HepG2 (cell line): ENCODE measurements around the gene TCAIM. TPM values are rescaled to one million over a fixed set of nuclear protein-coding genes. Genes with fewer than 3 reads are reported as not detected.

Source experiments
- AGO1 ChIP-seq: fragments of 200-400 bp; formaldehyde crosslinking; IDR thresholded peaks from 2 replicates; pipeline ENCODE4 v1.6.1; 2017; ENCODE audit warnings: mild to moderate bottlenecking, low read depth, low read length, moderate library complexity; ENCODE audit not compliant: poor library complexity, severe bottlenecking
- BATF2 ChIP-seq: sonication (generic); formaldehyde crosslinking; IDR thresholded peaks from 2 replicates; pipeline ENCODE4 v1.8.0; 2022; ENCODE audit warnings: mild to moderate bottlenecking, missing genetic modification reagents, moderate library complexity
- BRCA1 ChIP-seq: sonication (generic); formaldehyde crosslinking; IDR thresholded peaks from 2 replicates; pipeline ENCODE4 v1.4.0; 2020; ENCODE audit warnings: missing genetic modification reagents
- CBX5 ChIP-seq: sonication (generic); formaldehyde crosslinking; IDR thresholded peaks from 2 replicates; pipeline ENCODE4 v1.4.0; 2020; ENCODE audit warnings: missing genetic modification reagents, borderline replicate concordance
- DMAP1 ChIP-seq: IDR thresholded peaks from 2 replicates; pipeline ENCODE4 v1.6.1; 2016
- IRX3 ChIP-seq: sonication (generic); formaldehyde crosslinking; IDR thresholded peaks from 2 replicates; pipeline ENCODE4 v1.8.1; 2023; ENCODE audit warnings: mild to moderate bottlenecking, low read depth, missing genetic modification reagents, borderline replicate concordance
- KLF15 ChIP-seq: sonication (generic); formaldehyde crosslinking; IDR thresholded peaks from 2 replicates; pipeline ENCODE4 v1.8.1; 2023; ENCODE audit warnings: borderline replicate concordance, mild to moderate bottlenecking, inconsistent platforms, missing genetic modification reagents, mixed read lengths
- MAFF ChIP-seq: IDR thresholded peaks from 2 replicates; pipeline ENCODE4 v1.6.1; 2011; ENCODE audit warnings: low read depth, low read length, improper control_type of control experiment
- NFATC3 ChIP-seq: sonication (generic); formaldehyde crosslinking; IDR thresholded peaks from 2 replicates; pipeline ENCODE4 v1.5.1; 2020; ENCODE audit warnings: mild to moderate bottlenecking, missing genetic modification reagents
- NFKBIZ ChIP-seq: IDR thresholded peaks from 2 replicates; pipeline ENCODE4 v1.6.1; 2018; ENCODE audit warnings: missing genetic modification reagents, missing compliant biosample characterization
- NFYC ChIP-seq: IDR thresholded peaks from 2 replicates; pipeline ENCODE4 v1.6.1; 2016; ENCODE audit warnings: missing genetic modification reagents, missing compliant biosample characterization
- PITX1 ChIP-seq: sonication (generic); formaldehyde crosslinking; IDR thresholded peaks from 2 replicates; pipeline ENCODE4 v1.5.1; 2020; ENCODE audit warnings: mild to moderate bottlenecking, missing genetic modification reagents
- RXRB ChIP-seq: IDR thresholded peaks from 2 replicates; pipeline ENCODE4 v1.6.1; 2016; ENCODE audit warnings: borderline replicate concordance, missing genetic modification reagents, missing compliant biosample characterization
- TCF7L2 ChIP-seq: IDR thresholded peaks from 2 replicates; pipeline ENCODE4 v1.6.1; 2011; ENCODE audit warnings: mild to moderate bottlenecking, low read depth, low read length, moderate library complexity
- TOPORS ChIP-seq: sonication (generic); formaldehyde crosslinking; IDR thresholded peaks from 2 replicates; pipeline ENCODE4 v1.8.0; 2023; ENCODE audit warnings: mild to moderate bottlenecking, missing genetic modification reagents
- ZBTB25 ChIP-seq: IDR thresholded peaks from 2 replicates; pipeline ENCODE4 v1.6.1; 2018; ENCODE audit warnings: missing genetic modification reagents
- ZFP82 ChIP-seq: sonication (generic); formaldehyde crosslinking; IDR thresholded peaks from 2 replicates; pipeline ENCODE4 v1.5.1; 2020; ENCODE audit warnings: mild to moderate bottlenecking, missing genetic modification reagents, borderline replicate concordance
- ZNF275 ChIP-seq: sonication (generic); formaldehyde crosslinking; IDR thresholded peaks from 2 replicates; pipeline ENCODE4 v1.8.0; 2022; ENCODE audit warnings: missing genetic modification reagents, mild to moderate bottlenecking, inconsistent platforms, borderline replicate concordance
- ZNF549 ChIP-seq: sonication (generic); formaldehyde crosslinking; IDR thresholded peaks from 2 replicates; pipeline ENCODE4 v1.5.0; 2020; ENCODE audit warnings: missing genetic modification reagents
- ZNF572 ChIP-seq: sonication (generic); formaldehyde crosslinking; IDR thresholded peaks from 2 replicates; pipeline ENCODE4 v1.5.1; 2020; ENCODE audit warnings: mild to moderate bottlenecking, missing genetic modification reagents
- ZNF746 ChIP-seq: sonication (generic); formaldehyde crosslinking; IDR thresholded peaks from 2 replicates; pipeline ENCODE4 v1.8.0; 2022; ENCODE audit warnings: mild to moderate bottlenecking, missing genetic modification reagents
- ZNF770 ChIP-seq: sonication (generic); formaldehyde crosslinking; IDR thresholded peaks from 2 replicates; pipeline ENCODE4 v1.5.0; 2020; ENCODE audit warnings: mild to moderate bottlenecking, missing genetic modification reagents
- ZNF775 ChIP-seq: sonication (generic); formaldehyde crosslinking; IDR thresholded peaks from 2 replicates; pipeline ENCODE4 v1.4.0; 2020; ENCODE audit warnings: missing genetic modification reagents, mild to moderate bottlenecking, moderate library complexity, borderline replicate concordance
- ZNF776 ChIP-seq: sonication (generic); formaldehyde crosslinking; IDR thresholded peaks from 2 replicates; pipeline ENCODE4 v1.4.0; 2020; ENCODE audit warnings: mild to moderate bottlenecking, missing genetic modification reagents
- ZNF878 ChIP-seq: sonication (generic); formaldehyde crosslinking; IDR thresholded peaks from 2 replicates; pipeline ENCODE4 v1.8.1; 2023; ENCODE audit warnings: mild to moderate bottlenecking, missing genetic modification reagents, moderate library complexity
- polyA plus RNA-seq, 8 experiments: library from polyadenylated mRNA; depleted of rRNA in 3 of 8; stranded (reverse) in 7 of 8; unstranded in 1 of 8; fragments of >200 nt; fragmentation: Illumina TruSeq in 4 of 8; extraction: Trizol in 4 of 8; gene quantifications; 2 replicates each; pipeline versions ENCODE4 v1.2.1 to v1.2.3, GENCODE V29; 2011 to 2016; ENCODE audit warnings: low read depth in 4 of 8, missing spikeins in 1 of 8, mixed read lengths in 1 of 8; ENCODE audit not compliant: insufficient read depth in 1 of 8
- total RNA-seq, 5 experiments: library from RNA; depleted of rRNA; stranded (reverse); fragments of >200 nt; fragmentation: Illumina TruSeq; extraction: Trizol; gene quantifications; 2 replicates each; pipeline ENCODE4 v1.2.3, GENCODE V29; 2016; ENCODE audit warnings: low read depth in 1 of 5

The TCAIM gene
- total and polyA plus RNA-seq, 2 of the 13 experiments (the other 11 are each of a cell fraction or from before 2014, with no cell fraction given), result 16.9 to 22.6 TPM

GRCh38 chr3:44439499-44440295, 101.1 kb downstream of the TCAIM start (continued):
- TF ChIP-seq NFKBIZ (CRISPR knock-in tag) (0 out of 2 replicates have a peak, but pooled peaks have one; percentile 49), TOPORS (CRISPR knock-in tag) (no peak; the same call in 1 of the 2 replicates), DMAP1 (CRISPR knock-in tag) (peak; percentile 94), AGO1 (no peak), NFYC (CRISPR knock-in tag) (no peak; the same call in 1 of the 2 replicates), KLF15 (CRISPR knock-in tag) (no peak), ZNF275 (CRISPR knock-in tag) (peak; percentile 78; the same call in 1 of the 2 replicates), BRCA1 (CRISPR knock-in tag) (0 out of 2 replicates have a peak, but pooled peaks have one; percentile 65), IRX3 (CRISPR knock-in tag) (no peak), ZNF776 (CRISPR knock-in tag) (no peak), MAFF (peak; percentile 92), BATF2 (CRISPR knock-in tag) (no peak), ZNF770 (CRISPR knock-in tag) (0 out of 2 replicates have a peak, but pooled peaks have one; percentile 10), TCF7L2 (no peak), ZNF775 (CRISPR knock-in tag) (no peak), PITX1 (CRISPR knock-in tag) (no peak; the same call in 1 of the 2 replicates), ZNF572 (CRISPR knock-in tag) (no peak), ZNF878 (CRISPR knock-in tag) (peak; percentile 83; the same call in 1 of the 2 replicates), ZFP82 (CRISPR knock-in tag) (no peak), ZNF746 (CRISPR knock-in tag) (peak; percentile 93; the same call in 1 of the 2 replicates), ZNF549 (no peak), ZBTB25 (CRISPR knock-in tag) (peak; percentile 77), RXRB (CRISPR knock-in tag) (peak; percentile 95), NFATC3 (no peak), CBX5 (peak; percentile 74; the same call in 1 of the 2 replicates)
